Esophagus muscularis mucosa (tissue), 3 donors: ENCODE results near the gene PPP1R12B.

Experiments used
- CTCF ChIP-seq, 3 experiments: fragments of 200-600 bp in 2 of 3; fragments of 450-650 bp in 1 of 3; sonication (generic) in 2 of 3; IDR thresholded peaks; one replicate each; pipeline ENCODE4 v1.5.1; 2017 to 2019; ENCODE audit warnings: antibody characterized with exemption in 3 of 3, mild to moderate bottlenecking in 2 of 3, moderate library complexity in 1 of 3
- POLR2A ChIP-seq: fragments of 450-650 bp; IDR thresholded peaks from one replicate; pipeline ENCODE4 v1.6.1; 2017; ENCODE audit warnings: antibody characterized with exemption, moderate library complexity, mild to moderate bottlenecking, low read depth

- TF ChIP-seq POLR2A (no peak), CTCF (IDR thresholded peaks at IDR 0.05) (no peak)
These were observed 228.9 kb downstream of the PPP1R12B start for GRCh38 chr1:202577381-202577780.
